GM19240 (cell line): ENCODE results near the gene RPS2.
A peak's percentile ranks its signal among the peaks of the same experiment; 100 is the strongest.

Source experiments
- DNase-seq: peaks from one replicate; pipeline ENCODE4 v3.0.0; 2011; ENCODE audit warnings: low spot score; ENCODE audit not compliant: insufficient read length

RPS2 gene

DNA sequence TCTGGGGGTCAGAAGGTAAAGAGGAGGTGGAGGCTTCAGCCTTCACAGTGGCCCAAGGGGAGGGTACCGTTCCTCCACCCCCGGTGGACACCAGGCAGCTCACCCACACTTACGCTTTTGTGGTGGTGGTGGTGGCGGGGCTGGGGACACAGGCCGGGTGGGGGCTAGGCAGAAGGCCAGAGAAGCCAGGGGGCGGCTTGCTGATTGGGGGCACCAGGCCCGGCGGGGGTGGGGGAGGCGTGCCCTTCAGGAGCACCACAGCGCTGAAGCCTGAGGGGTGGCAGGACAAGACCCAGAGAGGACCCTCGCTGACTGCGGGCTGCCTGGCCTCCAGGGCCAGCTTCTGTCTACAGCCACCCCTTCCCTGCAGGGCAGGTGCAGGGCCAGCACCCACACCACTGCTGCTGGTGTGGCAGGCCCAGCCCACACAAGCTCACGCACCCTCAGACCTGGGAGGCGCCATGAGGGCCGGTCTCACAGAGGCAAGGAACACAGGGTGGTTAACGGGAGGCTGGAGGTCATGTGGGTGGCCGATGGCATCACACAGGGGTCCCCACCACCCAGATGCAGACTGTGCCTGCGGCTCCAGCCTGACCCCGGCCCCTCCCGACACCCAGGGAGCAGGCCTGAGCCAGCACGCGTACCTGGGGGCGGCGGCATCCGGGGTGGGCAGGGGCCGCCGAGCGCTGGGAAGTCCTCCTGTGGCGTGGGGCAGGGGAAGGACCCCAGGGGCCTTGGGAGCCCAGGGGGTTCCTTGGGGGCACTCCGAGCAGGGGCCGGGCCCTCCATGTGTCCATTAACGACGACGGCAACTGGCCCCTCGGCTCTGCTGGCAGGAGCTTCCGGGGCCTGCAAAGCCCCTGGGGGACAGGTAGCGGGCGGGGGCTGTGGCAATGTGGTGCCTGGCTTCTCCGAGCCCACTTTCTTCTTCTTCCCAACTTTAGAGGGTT, 34.5 kb upstream of the RPS2 start:
- DNase-seq: no peak

- no peak for DNase-seq
These were observed 33.8 kb upstream of the RPS2 start for GRCh38 chr16:1998360-1998835.

- no peak for DNase-seq
These were observed 33.1 kb upstream of the RPS2 start for GRCh38 chr16:1997494-1998359.

DNA sequence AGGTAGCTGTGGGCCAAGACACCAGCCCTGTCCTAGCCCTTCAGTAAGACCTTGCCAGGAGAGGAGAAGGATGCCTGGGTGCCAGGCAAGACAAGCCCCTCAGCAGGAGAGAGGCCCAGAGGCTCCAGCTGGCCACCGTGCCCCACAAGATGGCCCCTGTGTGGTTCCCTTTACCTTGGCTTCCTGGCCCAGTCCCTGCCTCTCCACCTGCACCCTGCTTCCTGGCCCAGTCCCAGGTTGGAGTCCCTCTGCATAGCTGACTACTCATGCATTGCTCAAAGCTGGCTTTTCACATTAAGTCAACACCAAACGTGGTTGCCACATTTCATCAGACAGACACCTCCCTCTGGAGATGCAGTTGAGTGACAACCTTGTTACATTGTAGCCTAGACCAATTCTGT, 29.1 kb upstream of the RPS2 start:
- DNase-seq: no peak

- no peak for DNase-seq
These were observed 28.2 kb upstream of the RPS2 start for GRCh38 chr16:1992704-1993317.

DNA sequence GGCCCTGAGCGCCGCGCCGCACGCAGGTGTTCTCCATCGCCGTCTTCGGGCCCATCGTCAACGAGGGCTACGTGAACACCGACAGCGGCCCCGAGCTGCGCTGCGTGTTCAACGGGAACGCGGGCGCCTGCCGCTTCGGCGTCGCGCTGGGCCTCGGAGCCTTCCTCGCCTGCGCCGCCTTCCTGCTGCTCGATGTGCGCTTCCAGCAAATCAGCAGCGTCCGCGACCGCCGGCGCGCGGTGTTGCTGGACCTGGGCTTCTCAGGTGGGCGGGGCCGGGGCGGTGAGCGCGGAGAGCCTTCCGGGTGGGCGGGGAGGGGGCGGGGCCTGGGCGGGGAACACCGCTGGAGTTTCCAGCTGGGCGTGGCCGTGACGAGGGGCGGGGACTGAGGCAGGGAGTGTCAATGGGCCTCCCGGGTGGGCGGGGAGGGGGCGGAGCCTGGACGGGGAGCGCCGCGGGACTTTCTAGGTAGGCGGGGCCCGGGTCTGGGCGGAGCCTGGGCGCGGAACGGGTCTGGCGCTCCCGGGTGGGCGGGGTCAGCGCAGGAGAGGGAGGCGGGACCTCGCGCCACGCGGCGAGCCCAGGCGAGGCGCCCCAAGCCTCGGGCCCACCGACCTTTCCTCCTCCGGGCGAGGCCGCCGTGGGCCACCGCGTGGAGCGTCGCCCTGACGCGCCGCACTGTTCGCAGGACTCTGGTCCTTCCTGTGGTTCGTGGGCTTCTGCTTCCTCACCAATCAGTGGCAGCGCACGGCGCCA, 27.5 kb upstream of the RPS2 start:
- DNase-seq: peak; percentile 95

DNA sequence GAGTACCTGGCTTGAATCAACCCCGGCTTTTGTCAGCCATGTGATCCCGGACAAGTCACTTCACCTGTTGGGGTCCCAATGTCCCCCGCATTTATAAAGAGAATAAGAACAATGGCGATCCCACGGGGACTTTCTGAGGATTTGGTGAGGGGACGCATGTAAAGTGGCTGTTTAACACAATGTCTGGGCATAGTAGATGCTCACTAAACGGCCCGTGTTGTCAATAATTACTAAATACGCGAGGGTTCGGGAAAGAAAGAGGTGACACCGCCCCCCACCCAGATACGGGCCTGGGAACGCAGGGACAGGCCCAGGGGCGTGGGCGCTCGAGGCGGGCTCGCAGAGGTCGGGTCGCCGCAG, 26.9 kb upstream of the RPS2 start:
- DNase-seq: no peak

- peak; percentile 71 for DNase-seq
These were observed 26.5 kb upstream of the RPS2 start for GRCh38 chr16:1991135-1991551.

DNA sequence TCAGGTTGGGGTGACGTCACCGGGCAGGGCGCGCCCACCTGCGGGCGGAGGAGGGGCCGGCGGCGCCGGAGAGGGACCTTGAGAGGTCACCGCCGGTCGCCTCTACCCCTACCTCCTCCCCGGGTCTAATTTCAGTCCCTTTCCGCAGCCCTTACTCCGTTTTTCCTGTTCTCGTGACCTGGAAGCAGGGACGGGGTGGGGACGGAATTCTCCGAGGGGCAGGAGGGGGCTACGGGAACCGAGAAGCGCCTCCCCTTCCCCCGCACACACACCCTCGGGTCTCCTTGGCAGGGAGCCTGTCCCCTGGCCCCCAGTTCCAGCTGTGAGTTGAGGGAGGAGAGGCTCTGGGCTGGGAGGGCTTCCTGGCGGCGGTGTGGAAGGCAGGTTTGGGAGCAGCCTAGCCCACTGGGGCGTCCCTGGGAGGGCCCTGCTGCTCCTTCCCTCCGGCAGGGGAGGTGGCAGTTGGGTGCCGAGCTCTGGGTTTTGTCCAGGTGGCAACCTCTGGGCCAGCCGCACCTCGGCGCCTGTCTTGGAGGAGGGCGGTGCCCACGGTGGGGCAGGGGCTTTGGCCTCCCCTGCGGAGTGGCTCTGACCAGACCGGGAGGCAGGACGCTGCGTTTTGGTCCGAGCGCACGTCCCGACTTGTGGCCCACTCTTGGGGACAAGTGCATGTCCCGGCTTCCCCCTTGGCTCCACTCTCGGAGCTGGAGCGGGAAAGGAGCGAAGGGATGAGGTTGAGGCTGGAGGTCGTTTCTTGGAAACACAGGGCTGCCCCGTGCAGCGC, 25.9 kb upstream of the RPS2 start:
- DNase-seq: no peak

DNA sequence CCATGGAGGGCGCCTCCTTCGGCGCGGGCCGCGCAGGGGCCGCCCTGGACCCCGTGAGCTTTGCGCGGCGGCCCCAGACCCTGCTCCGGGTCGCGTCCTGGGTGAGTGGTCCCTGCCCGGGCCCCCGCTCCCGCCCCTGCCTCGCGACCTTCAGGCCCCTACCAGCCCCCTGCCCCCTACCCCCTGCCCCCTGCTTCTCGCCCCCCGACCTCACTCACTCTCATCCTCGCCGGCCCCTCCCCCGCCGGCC, 25.4 kb upstream of the RPS2 start:
- DNase-seq: no peak

DNA sequence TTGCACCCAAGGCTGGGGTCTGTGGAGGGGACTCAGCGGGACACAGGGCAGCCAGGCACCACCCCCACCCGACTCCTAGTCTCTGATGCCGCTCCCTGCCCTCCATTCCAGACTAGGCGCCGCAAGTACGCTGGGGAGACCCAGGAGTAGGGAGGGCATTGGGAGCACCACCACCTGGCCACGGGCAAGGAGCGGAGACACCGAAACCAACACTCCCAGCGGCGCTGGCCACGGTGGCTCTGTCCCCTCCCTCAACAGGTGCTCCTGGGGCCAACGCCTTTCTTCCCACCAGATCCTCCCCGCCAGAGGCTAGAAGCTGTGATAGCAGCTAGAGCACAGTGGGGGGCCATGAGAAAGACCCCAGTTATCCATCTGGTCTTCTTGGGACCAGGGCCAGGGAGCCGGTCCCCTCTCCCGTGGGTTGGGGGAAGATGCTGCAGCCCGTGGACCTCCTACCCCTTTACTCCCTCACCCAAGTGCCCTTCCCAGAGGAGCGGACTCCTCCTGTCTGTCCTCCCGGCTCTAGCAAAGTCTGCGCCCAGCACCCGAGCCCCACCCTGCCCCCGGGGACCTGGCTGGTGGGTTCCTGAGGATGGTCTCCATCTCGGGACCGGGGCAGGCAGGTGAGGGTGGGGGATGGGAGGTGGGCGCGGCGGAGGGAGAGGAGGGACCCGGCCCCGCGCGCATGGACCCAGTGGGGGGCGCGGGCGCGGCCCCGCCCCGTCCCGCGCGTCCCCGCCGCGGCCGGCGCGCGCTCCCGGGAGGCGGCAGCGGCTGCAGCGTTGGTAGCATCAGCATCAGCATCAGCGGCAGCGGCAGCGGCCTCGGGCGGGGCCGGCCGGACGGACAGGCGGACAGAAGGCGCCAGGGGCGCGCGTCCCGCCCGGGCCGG, 24.8 kb upstream of the RPS2 start, which contains the start of gene SYNGR3:
Gene SYNGR3 (plus strand): TSS at position 762 of the 892 bp plus-strand sequence. CDS start 133 bp downstream, outside the sequence.
- DNase-seq: no peak

DNA sequence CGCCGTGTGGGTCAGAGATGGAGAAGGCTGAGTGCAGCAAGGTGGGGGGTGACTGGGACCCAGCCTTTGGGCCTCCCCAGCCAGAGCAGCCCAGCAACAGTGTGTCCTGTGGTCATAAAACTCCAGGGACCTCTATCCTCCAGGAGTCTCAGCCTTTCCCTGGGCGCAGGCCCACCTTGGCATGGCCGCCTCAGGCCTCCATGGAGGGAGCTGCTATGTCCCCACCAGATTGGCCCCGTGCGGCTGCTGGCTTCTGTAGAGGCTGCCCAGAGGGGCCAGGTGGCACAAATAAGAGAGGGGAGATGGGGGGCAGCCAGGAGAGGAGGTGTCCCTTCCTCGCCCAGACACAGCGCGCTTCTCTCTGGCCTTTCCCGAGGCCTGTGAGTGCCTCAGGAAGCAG, 22.6 kb upstream of the RPS2 start:
- DNase-seq: no peak

- no peak for DNase-seq
These were observed 21.0 kb upstream of the RPS2 start for GRCh38 chr16:1985466-1986150.

DNA sequence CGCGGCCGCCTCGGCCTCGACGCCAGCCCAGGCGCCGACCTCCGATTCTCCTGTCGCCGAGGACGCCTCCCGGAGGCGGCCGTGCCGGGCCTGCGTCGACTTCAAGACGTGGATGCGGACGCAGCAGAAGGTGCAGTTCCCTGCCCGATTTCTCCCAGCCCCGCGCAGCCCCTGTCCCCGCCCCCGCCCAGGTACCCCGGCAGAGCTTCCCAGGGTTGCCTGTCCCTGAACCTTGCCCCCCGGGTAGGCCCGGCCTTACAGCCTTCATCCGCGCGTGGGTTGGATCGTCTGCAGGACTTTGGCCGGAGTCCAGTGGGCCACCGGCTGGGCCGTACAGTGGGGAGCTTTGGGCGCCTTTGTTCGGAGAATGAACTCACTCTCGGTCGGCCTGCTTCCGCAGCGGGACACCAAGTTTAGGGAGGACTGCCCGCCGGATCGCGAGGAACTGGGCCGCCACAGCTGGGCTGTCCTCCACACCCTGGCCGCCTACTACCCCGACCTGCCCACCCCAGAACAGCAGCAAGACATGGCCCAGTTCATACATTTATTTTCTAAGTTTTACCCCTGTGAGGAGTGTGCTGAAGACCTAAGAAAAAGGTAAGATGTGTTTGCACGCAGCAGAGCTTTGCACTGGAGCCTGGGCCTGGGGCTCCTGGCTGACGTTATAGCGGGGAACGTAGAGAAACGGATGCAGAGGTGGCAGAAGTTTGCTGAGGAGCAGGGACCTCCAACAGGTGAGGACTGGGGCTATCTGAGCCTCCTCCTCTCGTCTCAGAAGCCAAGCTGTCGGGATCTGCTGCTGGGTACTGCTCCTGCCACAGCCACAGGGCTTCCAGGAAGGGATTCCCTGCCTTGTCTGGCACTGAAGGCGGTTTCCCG, 20.0 kb upstream of the RPS2 start:
- no peak for DNase-seq

- DNase-seq: peak; percentile 98
These were observed 19.1 kb upstream of the RPS2 start, which contains the start of gene GFER for GRCh38 chr16:1983544-1984346. Gene GFER, plus strand, starts transcription at chr16:1984193. Its CDS starts 26 bp downstream, at chr16:1984219.

- no peak for DNase-seq
These were observed 18.4 kb upstream of the RPS2 start for GRCh38 chr16:1982991-1983543.
